HFF-Myc (cell line): ENCODE results near the gene EIF4G2.

Experiments used
- DNase-seq: peaks from one replicate; pipeline ENCODE4 v3.0.0-alpha.2; 2011; ENCODE audit warnings: low read depth; ENCODE audit errors: extremely low read depth
- H3K4me3 ChIP-seq: replicated peaks from 2 replicates; pipeline ENCODE4 v1.5.1; 2011; ENCODE audit warnings: low read depth, mild to moderate bottlenecking, control low read depth, low read length
- TF ChIP-seq, protein P1 (sequence below): IDR thresholded peaks from 2 replicates; pipeline ENCODE4 v1.5.1; 2012; ENCODE audit warnings: mild to moderate bottlenecking, low read depth, low read length, control low read depth; ENCODE audit errors: missing control alignments

EIF4G2 gene

DNA sequence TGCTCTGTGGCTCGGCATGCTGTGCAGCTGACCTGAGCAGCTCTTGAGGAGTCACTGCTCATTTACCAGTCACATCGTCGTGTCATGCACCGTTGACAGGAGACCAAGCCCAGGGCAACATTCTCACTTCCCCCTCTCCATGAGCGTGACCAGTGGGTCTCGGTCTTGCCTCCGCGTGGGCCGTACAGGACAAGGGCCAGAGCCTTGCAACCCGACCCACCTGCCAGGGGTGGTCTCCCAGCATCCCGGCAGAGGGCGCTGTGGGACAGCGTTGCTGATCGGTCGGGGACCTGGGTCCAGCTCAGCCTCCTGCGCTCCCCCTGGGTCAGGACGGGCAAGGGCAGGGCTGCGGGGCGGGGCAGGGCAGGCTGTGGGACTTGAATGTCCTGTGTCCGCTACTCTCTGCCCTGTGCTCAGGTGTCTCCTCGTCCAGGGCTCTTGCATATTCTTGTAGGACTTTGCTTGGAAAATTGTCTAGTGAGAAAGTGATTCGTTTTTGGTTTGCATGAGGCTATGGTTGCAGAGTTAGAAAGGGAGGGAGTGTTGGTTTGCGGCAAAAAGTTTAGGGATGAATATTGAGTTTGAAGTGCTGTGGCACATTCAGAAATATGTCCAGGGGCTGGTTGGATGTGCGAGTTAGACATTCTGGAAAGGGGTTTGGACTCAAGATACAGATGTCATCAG, 16.2 kb downstream of the EIF4G2 start:
- peak; percentile 37 for DNase-seq
- TF ChIP-seq, protein P1, sequence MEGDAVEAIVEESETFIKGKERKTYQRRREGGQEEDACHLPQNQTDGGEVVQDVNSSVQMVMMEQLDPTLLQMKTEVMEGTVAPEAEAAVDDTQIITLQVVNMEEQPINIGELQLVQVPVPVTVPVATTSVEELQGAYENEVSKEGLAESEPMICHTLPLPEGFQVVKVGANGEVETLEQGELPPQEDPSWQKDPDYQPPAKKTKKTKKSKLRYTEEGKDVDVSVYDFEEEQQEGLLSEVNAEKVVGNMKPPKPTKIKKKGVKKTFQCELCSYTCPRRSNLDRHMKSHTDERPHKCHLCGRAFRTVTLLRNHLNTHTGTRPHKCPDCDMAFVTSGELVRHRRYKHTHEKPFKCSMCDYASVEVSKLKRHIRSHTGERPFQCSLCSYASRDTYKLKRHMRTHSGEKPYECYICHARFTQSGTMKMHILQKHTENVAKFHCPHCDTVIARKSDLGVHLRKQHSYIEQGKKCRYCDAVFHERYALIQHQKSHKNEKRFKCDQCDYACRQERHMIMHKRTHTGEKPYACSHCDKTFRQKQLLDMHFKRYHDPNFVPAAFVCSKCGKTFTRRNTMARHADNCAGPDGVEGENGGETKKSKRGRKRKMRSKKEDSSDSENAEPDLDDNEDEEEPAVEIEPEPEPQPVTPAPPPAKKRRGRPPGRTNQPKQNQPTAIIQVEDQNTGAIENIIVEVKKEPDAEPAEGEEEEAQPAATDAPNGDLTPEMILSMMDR: peak; percentile 92
- H3K4me3 ChIP-seq: no peak overlapping the region

DNA sequence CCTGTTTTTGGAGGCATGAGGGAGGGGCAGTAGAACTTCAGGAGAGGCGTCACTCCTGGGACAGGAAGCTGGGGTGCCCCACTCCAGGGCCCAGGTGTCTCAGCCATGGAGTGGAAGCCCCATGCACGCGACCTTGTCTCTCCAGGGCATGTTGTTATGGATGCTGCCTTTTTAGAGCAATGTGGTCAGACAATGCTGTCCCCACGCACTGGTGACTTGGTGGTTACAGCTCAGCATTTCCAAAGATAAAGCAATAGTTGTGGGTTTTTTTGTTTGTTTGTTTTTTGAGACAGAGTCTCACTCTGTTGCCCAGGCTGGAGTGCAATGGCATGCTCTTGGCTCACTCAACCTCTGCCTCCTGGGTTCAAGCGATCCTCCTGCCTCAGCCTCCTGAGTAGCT, 22.3 kb downstream of the EIF4G2 start:
- TF ChIP-seq, protein P1: no peak
- no peak for DNase-seq
- no peak overlapping the region for H3K4me3 ChIP-seq

DNA sequence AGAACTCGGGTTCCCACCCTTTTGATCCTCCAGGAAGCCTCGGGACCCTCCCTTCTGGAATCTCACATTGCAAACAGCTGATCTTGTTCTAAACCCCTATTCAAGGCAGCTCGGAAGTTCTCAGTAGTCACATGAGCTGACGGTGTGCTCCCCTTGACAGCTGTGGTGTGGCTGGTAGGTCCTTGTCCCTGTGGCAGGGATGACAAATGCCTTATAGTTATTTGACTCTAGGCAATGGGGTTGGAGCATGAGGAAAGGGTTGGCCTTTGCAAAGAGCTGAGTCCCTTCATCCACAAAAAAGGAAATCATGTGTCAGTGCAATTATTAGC, 23.6 kb downstream of the EIF4G2 start:
- H3K4me3 ChIP-seq: no peak overlapping the region
- no peak for DNase-seq
- TF ChIP-seq, protein P1: no peak

DNA sequence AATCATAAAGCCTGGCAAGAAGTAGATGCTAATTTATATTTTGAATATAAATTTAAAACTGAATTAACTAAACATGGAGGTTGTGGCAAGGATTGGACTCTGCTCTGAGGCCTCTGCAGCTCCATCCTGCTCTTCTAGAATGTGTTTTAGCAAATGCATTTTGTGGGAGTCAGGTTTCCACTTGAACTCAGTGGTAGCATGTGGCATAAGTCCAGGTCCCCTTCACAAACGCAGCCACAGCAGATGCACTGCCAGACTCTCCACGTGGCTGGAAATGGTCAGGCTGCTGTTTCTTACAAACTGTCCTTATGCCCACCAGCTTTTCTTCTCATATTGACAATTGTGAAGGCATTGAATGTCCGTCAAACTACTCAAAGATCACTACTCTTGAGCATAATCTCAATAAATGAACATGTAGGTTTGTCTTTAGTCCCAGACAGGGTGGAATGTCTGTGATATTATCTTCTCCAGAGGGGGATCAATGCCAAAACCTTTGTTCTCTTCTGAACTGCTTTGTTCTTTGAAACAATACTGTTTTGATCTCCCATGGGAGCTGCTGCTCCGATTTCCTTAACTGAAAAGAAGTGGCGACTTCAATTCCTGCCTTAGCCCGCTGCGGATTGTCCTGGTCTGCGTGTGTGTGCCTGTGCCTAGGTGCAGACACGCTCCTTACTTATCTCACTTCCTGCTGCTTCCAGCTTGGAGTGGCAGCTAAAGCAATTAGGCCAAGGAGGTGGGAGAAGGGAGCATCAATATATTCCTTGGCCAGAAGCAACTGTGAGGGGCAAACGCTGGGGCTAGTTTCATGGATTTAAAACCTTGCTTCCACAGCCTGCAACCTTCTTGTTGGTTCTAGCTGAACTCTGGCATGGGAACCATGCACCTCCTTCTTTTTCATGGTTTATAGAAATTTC, 24.2 kb downstream of the EIF4G2 start:
- TF ChIP-seq, protein P1: no peak
- H3K4me3 ChIP-seq: no peak overlapping the region
- DNase-seq: no peak

DNA sequence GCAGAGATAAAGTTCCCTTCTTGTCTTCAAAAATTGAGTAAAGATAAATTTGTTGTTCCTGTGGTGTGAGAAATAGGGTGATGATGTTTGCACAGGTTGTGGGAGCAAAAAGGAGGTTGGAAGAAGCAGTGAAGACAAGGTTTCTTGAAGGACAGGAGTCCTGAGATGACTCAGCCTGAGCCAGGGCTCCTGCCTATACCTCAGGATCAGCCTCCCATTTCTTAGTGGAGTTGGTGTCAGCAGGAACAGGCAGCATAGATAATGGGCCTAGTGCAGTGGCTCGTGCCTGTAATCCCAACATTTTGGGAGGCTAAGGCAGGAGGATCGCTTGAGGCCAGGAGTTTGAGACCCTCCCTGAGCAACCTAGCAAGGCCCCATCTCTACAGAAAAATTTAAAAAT, 28.7 kb downstream of the EIF4G2 start:
- H3K4me3 ChIP-seq: no peak overlapping the region
- DNase-seq: no peak
- TF ChIP-seq, protein P1: no peak

DNA sequence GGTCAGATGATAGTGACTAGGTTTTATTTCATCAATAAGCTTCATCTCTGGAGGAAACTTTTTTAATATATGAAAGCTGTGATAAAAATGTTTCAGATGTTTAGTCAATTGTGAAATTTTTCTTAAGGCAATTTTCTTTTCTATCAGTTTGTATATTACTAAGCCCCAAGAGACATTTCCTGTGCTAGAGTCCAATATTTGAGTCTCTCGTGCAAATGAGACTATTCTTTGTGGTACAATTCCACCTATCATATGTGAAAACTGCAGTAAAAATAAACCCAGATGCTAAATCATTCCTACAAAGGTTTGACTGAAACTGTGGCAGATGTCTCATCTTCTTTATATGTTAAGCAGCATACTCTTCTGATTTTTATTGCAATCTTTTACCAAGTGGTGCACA, 29.6 kb downstream of the EIF4G2 start:
- TF ChIP-seq, protein P1: no peak
- no peak for DNase-seq
- H3K4me3 ChIP-seq: no peak overlapping the region
